GM12872 (cell line): ENCODE data around the gene ALDH7A1.

Experiments
- TF ChIP-seq, protein P1 (sequence below): IDR thresholded peaks from 3 replicates; pipeline ENCODE4 v1.5.1; 2011; ENCODE audit warnings: low read depth, mild to moderate bottlenecking, low read length, moderate library complexity; ENCODE audit not compliant: insufficient read depth

The ALDH7A1 gene

GRCh38 chr5:126562823-126563222, 32.2 kb downstream of the ALDH7A1 start:
- TF ChIP-seq, protein P1, sequence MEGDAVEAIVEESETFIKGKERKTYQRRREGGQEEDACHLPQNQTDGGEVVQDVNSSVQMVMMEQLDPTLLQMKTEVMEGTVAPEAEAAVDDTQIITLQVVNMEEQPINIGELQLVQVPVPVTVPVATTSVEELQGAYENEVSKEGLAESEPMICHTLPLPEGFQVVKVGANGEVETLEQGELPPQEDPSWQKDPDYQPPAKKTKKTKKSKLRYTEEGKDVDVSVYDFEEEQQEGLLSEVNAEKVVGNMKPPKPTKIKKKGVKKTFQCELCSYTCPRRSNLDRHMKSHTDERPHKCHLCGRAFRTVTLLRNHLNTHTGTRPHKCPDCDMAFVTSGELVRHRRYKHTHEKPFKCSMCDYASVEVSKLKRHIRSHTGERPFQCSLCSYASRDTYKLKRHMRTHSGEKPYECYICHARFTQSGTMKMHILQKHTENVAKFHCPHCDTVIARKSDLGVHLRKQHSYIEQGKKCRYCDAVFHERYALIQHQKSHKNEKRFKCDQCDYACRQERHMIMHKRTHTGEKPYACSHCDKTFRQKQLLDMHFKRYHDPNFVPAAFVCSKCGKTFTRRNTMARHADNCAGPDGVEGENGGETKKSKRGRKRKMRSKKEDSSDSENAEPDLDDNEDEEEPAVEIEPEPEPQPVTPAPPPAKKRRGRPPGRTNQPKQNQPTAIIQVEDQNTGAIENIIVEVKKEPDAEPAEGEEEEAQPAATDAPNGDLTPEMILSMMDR: no peak

GRCh38 chr5:126561908-126562307, 33.1 kb downstream of the ALDH7A1 start:
- TF ChIP-seq, protein P1: no peak

DNA sequence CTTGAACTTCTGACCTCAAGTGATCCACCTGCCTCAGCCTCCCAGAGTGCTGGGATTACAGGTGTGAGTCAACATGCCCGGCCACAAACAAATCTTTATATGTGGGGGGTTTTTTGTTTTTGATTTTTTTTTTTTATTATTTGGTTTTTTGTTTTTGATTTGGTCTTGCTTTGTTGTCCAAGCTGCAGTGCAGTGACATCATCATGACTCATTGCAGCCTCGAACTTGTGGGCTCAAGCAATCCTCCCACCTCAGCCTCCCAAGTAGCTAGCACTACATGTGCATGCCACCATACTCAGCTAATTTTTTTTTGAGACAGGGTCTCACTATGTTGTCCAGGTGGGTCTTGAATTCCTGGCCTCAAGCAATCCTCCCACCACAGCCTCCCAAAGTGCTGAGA, 42.4 kb downstream of the ALDH7A1 start:
- TF ChIP-seq, protein P1: no peak

- TF ChIP-seq, protein P1: peak; percentile 83
Observed at GRCh38 chr5:126544087-126544740, 50.8 kb downstream of the ALDH7A1 start.

- TF ChIP-seq, protein P1: no peak
Observed at GRCh38 chr5:126543660-126544059, 51.4 kb downstream of the ALDH7A1 start.

DNA sequence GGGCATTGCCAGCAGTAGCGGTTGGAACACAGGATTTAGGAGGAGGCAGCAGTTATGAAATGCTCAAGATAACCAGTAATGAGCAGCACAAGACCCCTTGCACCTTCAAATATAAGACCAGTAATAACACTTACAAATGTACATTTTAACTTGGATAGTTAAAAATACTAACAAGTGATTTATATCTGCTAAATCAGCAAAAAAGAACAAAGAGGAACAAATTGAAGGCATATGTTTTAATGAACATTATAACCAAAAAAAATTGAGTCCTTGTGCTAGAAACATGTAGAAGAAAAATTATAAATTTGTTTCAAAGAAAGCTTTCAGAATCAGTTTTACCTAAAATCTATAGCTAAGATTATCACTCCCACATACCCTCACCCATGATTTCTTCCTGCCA, 52.0 kb downstream of the ALDH7A1 start:
- TF ChIP-seq, protein P1: no peak

DNA sequence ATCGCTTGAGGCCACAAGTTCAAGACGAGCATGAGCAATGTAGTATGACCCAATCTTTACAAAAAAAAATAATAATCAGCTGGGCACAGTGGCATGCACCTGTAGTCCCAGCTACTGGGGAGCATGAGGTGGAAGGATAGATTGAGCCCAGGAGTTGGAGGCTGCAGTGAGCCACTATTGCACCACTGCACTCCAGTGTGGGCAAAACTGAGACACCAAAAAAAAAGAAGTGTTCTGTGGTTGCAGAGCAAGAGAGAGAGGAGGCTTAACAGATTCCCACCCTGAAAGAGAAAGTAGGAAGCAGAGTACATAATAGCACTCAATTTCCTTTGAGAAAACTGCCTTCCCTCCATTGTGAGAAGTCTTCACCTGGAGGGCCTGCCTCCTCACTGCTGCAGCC, 52.6 kb downstream of the ALDH7A1 start:
- TF ChIP-seq, protein P1: no peak
